HG03095 (cell line): ENCODE measurements around the gene CRTAP.
"Not testable (repeated sequence)": the region's sequence is repeated elsewhere in the genome, so short reads cannot be mapped to it uniquely, and the experiment has no call there.

Source experiments
- ATAC-seq: cut with Tn5 transposase; IDR thresholded peaks from one replicate; pipeline ENCODE4 v1.9.1; 2021; ENCODE audit warnings: moderate library complexity; ENCODE audit not compliant: unreplicated experiment

The CRTAP gene

GRCh38 chr3:33139006-33139623, 25.3 kb downstream of the CRTAP start:
- ATAC-seq: peak; percentile 67

DNA sequence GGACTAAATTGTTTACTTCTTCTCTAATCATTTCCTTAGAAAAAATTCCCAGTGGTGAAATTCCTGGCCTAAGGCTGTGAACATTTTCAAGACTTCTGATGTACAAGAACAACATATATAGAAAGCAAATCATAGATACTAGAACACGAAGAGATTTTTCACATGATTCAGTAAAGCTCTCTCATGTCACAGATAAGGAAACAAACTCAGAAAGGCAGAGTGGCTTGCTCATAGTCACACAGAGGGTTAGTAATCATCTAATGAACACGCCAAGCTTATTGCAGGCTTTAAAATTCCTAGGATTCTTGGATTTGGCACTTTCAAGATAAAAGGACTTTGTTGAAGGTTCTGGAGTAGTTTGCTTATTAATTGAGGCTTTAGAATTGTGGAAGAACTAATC, 26.2 kb downstream of the CRTAP start:
- no peak for ATAC-seq

GRCh38 chr3:33141006-33141405, 27.2 kb downstream of the CRTAP start:
- no peak for ATAC-seq

DNA sequence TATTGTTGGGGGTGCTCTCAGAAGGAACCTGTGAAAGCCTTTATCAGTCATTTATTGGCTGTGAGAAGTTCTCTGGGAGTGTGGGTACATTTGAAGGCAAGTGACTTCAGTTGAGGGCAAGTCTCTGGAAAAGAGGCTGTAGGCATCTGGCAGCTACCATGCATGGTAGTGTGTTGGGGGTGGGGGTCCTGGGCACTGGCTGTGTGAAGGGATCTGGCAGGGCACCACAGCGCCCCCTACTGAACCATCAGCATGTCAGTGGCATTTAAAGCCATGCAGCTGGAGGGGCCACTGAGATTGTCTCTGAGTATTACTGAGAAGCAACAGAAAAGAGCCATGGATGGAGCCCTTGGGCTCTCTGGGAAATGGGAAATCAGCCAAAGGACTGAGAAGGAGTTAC, 30.6 kb downstream of the CRTAP start:
- no peak for ATAC-seq

GRCh38 chr3:33145221-33145900, 31.5 kb downstream of the CRTAP start:
- ATAC-seq: no peak

DNA sequence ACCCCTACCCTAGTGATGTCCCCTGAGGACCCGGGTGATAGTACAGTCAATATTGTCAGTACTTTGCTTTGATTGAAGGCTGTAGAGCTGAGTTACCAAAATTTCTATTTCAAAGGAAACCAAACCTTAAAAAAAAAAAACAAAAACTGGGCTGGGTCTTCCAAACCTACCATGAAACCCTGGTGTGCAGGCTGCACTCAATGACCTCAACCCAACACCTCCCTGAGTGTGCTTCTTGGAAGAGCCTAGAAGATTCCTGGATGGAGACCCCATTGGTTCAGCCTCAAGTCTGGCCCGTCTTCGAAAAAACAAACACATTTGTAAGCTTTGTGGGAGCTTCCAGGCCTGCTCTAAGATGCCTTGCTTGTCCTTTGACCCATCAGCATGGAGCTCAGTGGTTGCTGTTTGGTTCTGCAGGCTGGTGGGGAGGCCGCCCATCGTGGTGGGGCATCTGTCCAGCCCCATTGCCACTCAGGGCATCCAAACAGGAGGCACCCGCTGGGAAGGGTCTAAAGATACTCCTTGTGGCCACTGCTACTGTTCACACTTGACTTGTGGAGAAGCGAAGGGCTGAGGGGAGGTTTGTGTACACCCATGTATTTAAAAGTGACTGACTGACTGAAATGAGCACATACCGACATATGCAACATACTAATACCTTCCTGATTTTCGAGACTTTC, 32.2 kb downstream of the CRTAP start:
- no peak for ATAC-seq

DNA sequence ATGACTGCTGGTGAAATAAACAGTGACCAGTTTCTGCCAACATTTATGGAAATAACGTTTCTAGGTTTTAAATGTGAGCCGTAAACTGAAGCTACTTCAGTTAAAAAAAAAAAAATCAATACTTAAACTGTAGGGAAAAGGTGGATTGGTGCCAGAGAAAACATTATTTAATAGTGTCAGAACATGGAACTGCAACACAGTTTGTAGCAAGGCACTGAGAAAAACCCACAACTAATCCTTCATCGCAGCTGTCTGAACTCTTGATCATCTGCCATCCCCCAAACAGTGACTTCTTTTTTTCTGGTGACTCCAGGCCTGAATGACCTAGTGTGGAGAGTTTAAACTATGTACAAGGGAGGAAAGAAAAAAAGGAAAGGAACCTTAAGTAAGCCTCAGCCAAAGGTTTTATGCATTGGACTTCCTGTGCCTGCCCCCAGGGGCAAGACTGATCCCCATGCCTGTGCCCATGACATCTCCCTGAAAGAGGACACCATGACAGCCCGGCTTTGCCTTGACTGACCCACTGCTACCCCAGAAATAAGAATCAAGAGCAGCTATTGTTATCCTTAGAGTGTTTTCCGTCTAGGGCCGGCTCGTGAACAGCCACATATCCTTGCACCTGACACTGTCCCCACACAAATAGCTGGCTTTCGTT, 33.1 kb downstream of the CRTAP start:
- ATAC-seq: no peak

DNA sequence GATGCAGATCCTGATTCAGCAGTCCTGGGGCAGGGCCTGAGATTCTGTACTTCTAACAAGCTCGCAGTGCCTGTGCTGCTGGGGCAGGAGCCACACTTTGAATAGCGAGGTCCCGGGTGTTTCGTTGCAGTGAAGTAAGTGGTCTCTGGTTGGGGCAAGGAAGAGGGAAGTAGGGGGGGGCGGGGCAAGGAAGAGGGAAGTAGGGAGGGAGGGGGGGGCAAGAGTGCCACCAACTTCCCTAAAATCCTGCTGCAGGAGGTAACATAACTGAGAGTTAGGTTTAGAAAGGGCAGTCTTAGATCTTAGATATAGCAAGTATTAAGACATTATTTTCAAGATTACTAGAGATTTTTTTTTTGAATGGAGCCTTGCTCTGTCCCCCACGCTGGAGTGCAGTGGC, 35.5 kb downstream of the CRTAP start:
- no peak for ATAC-seq

GRCh38 chr3:33152363-33153360, 38.8 kb downstream of the CRTAP start:
- no peak for ATAC-seq

DNA sequence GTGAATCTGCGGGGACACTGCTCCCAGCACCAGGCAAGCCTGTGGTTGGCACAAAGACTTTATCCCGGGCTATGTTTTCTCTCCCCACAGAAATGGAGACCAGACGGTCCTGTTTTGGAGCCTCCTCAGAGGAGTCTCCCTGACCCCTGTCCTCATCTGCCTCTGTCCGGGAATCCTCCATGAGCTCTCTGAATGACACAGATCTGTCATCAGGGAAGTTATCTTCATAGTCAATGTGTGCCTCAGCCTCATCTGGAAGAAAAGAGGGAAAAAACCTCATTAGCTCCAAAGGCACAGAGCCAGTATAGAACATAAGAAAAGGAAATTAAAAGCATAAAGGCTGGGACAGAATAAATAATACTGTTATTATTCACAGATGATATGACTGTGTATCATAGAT, 40.0 kb downstream of the CRTAP start:
- ATAC-seq: no peak

- no peak for ATAC-seq
Observed at GRCh38 chr3:33155301-33155700, 41.5 kb downstream of the CRTAP start.

DNA sequence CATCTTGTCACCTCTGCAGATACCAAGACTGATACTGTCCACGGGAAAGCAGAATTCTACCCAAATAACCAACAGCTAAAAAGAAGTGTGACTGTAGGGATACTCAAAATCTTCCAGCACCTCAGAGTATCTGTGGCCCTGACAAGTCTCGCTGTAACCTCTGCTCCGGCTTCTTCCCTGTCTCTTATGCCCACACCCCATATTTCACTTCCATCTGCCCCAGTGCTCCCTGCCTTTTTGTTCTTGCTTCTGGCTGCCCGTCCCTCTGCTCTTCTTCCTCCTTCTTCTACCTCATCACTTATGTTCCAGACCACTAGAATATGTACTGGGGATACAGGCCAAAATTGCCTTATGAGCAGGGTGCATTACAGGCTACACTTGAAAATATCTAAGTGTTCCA, 45.4 kb downstream of the CRTAP start:
- ATAC-seq: no peak

DNA sequence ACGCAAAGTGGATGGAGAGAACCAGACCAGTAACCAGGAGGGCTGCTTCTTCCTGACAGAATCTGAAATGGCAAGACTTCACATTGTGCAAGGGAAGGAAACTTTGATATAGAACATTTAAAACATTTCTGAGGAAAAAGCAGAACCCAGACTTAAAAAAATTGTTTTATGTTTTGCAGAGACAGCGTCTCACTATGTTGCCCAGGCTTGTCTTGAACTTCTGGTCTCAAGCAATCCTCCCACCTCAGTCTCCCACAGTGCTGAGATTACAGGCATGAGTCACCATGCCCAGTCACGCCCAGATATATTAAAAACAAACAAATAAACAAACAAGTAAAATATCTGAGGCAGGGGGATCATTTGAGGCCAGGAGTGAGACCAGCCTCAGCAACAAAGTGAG, 46.2 kb downstream of the CRTAP start:
- ATAC-seq: no peak

GRCh38 chr3:33162621-33163020, 48.8 kb downstream of the CRTAP start:
- not testable (repeated sequence) for ATAC-seq

DNA sequence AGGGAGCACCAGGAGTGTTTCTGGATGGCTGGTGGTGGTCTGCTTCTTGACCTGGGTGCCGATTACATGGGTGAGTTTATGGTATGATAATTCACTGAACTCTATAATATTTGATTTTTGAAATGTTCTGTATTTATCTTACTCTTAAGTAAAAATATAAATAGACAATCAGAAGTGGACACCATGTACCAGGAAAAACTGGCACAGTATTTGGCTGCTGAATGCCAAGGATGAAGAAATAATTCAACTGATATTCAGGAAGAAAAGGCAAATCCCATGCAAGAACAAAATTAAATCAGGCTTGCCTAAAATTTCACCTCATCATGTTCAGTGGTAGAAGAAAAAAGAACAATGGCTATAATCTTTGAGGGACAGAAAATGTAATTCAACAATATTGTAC, 51.6 kb downstream of the CRTAP start:
- no peak for ATAC-seq

DNA sequence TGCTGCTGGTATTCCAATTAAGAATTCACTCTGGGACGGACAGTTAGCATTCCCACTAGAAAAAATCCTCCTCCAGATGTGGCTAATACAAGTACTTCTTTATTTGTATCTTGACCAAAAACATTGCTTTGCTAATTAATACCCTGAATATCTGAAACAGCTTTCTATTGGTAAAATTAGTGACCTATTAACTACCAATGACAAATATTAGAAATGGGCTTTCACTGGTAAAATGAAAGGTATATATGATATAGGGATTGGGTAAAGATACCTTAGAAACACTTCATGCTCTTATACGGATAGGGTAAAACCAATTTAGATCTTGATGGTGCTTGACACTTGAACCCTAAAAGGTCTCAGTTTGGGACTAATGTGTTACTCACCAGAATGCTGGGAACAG, 52.3 kb downstream of the CRTAP start:
- ATAC-seq: no peak

DNA sequence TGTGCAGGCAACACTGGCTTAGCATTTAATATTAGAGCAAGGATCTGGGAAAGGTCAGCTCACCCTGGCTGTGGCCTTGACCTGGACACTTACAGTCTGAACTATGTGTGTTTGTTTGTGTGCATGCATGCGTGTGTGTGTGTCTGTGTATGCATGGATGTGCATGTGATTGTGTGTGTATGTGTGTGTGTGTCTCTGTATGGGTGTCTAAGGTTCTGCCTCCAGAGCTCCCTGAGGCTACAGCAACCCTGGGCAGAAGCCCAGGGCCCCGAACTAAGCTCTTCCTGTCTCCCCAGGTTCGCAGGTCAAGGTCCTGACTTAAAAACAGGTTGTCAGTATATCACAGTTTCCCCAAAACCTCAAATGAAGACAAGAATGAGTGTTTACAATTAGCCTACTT, 53.5 kb downstream of the CRTAP start:
- ATAC-seq: no peak

DNA sequence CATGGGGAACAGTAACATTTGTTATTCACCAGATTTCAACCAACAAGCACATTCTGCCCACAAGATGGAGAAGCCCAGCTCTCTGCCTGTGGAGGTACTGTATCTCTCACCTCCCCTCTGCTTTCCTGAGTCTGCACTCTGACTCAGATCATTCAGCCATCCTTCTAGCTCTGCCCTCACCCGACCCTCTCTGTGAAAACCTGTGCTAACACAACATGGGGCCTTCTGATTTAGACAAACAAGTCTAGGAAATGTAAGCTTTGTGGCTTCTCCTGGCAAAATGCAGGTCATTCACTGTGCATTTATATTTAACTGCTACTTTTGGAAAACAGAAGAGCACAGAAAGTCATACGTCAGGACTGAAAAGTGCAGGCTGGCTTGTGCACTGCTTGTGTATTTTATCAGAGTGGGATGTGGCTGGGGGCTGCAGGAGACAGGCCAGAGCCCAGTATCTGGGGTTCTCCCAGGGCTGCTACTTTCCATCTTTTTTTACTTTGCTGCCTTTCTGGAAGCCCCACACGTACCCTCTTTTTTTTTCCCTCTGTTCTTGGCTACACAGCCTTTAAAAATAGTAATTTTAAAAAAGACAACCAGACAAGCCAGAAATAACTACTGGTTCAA, 54.0 kb downstream of the CRTAP start:
- no peak for ATAC-seq

DNA sequence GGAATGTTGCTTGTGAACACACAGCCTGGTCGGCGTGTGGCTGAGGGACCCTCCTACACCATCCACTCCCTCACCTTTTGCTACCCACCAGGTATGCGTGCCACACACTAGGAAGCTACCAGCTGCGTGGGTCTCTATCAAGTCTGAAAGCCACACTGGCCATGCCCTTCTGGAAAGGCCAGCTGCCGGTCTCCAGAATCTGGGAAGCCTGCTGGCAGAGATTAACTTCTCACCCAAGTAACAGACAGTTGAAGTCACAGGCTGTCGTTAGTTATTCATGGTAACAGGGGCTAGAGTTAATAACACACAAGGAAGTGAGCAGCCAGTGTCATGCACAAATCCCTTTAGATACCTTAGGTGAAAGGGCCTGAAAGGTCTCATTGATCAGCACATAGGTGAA, 56.7 kb downstream of the CRTAP start:
- ATAC-seq: no peak

GRCh38 chr3:33171580-33171979, 57.8 kb downstream of the CRTAP start:
- no peak for ATAC-seq
